GM19025 (cell line): Measurements from ENCODE around the gene CCDC185.

Experiments
- ATAC-seq: cut with Tn5 transposase; IDR thresholded peaks from one replicate; pipeline ENCODE4 v1.9.1; 2021; ENCODE audit warnings: mild to moderate bottlenecking, low read depth, moderate library complexity; ENCODE audit not compliant: unreplicated experiment

Gene CCDC185

DNA sequence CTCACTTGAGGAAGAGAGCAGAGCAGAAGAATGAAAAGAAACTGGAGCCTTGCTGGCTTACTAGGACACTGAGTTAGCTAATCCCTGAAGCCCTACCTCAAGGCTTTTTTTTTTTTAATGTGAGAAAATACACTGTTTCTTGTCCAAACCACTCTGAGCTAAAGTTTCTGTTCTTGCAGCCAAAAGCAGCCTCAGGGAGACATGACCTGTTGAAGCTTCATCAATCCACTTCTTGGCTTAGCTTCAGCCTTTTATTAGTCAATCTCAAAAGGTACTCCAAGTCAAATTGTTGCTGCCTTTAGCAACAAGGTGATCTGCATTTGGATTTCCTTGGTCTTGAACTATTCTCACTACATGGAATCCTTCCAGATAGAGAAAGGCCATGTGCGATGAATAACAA lies 33.7 kb downstream of the CCDC185 start:
- ATAC-seq, result no peak

DNA sequence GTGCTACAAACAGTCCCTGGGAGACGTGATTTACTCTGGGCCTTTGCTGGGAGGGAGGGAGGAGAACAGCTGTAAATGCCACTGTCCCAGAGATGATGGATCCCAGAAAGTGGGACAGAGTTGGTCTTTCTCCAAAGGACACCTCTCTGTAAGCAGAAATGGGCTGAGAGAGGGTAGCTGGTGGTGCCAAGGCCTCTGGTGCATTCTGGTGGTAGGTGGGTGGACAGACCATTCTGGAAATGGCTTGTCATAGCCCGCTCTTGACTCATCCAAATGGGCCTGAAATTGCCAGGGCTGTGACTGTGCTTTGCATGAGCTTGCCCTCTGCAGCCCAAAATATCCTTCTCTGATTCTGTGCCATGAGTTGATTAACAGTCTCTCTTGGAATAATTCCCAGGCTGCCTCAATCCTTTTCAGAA lies 36.1 kb downstream of the CCDC185 start:
- no peak for ATAC-seq

DNA sequence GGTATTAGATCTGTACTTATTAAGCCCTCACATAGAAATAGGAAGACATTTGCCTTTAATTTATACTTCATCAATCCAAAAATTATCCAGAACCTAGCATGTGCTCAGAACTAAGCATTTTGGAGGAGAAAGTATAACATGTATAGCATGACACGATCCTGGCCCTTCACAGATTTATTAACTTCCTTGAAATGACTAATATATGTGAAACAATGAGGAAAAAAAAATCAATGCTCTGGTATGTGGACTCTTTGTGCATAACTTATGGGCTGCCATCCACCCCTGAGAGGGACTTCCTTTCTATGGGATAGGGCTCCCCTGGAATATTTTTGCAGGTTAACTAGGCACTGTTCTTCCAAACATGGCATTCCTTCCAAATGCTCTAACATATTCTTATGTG lies 36.6 kb downstream of the CCDC185 start:
- ATAC-seq, result no peak

GRCh38 chr1:223430236-223430635 lies 37.0 kb downstream of the CCDC185 start:
- ATAC-seq, result no peak

DNA sequence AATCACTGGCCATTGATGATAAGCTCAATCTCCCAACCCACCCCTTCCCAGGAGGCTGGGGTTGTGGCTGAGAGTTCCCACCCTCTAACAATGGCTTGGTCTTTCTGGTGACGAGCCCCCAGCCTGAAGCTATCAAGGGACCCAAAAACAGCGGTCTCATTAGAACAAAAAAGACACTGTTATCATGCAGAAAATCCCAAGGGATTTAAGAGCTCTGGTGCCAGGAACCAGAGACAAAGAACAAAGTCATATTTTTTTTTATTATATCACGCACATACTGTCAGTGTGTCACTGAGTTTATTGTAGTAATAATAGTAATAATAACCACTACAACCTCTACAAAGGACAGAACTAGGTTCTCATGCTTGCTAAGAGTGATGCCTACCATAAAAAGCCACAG lies 43.9 kb downstream of the CCDC185 start:
- no peak for ATAC-seq

DNA sequence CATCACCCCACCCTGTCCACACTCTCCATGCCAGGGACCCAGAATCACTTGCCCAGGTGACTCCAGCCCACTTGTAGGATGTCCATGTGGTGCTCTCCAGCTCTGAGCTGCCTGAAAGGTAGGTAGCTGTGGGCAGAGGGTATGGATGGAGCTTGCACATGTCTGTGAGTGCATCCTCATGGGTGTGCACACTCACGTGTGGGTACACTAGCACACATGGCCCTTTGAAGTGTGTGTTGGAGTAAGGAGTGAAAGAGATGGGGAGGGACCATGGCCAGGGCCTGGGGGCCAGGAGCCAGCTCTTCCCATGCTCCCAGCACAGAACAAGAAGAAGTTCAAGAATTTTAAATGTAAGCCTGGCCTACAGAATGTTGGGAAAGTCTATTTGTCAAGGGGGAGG lies 50.2 kb downstream of the CCDC185 start:
- ATAC-seq, result no peak

- no peak for ATAC-seq
Observed at GRCh38 chr1:223444411-223444810, 51.2 kb downstream of the CCDC185 start.
